Measurements from ENCODE around the gene TMEM198.
A peak's percentile ranks its signal among the peaks of the same experiment; 100 is the strongest.

Gene TMEM198

DNA sequence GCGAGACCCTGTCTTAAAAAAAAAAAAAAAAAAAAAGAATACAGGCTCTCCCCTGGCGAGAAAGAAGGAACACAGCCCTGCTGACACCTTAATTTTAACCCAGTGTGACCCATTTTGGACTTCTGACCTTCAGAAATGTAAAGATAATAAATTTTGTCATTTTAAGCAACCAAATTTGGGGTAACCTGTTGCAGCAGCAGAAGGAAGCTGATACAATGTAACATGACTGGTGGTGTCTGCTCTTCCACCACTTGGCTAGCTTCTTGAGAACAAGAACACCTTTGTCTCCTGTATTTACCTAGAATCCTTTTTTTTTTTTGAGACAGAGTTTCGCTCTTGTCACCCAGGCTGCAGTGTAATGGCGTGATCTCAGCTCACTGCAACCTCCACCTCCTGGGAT, 47.3 kb downstream of the TMEM198 start:
- DNase-seq = no peak

DNA sequence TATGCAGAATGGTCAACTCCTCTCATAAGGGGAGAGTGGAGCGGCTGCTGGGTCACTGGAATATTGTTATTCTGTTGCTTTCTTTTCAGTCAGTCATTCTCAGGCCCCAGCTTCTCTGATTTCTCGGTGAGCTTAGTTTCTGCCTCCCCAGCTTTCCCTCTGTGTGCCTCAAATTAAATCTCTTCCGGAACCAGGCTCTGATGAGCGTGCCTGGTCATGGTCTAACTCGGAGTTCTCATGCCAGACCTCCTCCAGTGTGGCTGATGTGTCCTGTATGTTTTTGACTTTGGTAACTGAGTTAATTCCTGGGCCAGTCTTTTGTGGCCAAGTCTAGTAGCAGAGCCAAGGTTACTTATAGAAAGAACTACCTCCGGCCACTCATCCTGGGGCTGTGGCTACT, 48.9 kb downstream of the TMEM198 start:
- DNase-seq = no peak

DNA sequence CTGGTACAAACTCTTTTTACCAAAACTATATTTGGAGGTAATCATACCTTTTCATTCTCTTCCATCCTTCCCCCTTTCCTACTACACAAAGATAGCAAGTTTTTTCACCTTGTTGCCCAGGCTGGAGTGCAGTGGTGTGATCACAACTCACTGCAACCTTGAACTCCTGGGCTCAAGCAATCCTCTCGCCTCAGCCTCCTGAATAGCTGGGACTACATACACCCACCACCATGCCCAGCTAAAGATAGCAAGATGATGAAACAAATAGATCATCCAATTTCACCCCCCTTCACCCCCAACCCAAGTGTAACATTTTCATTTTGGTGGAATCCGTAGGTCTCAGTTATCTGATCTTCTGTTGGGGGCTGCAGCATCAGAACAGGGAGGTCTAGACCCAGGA, 49.3 kb downstream of the TMEM198 start:
- no peak for DNase-seq

DNA sequence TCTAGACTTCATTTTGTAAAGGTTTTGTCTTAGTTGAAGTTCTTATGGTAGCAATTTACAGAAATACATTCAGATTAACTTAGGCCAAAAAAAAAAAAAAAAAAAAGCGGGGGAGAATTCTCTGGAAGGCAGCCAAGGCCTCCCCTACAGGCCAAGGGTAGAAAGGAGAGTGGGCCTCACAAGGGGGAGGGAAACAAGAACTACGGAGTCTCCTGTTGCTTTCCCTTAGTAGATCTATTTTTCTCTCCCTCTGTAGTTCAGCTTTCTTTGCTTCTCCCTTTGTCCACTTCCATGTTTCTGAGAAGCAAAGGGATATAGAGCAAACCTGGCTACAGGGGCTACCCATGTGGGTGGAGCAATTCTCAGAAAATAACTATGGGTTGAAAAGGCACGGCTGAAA, 51.4 kb downstream of the TMEM198 start:
- DNase-seq = peak; percentile 14

DNA sequence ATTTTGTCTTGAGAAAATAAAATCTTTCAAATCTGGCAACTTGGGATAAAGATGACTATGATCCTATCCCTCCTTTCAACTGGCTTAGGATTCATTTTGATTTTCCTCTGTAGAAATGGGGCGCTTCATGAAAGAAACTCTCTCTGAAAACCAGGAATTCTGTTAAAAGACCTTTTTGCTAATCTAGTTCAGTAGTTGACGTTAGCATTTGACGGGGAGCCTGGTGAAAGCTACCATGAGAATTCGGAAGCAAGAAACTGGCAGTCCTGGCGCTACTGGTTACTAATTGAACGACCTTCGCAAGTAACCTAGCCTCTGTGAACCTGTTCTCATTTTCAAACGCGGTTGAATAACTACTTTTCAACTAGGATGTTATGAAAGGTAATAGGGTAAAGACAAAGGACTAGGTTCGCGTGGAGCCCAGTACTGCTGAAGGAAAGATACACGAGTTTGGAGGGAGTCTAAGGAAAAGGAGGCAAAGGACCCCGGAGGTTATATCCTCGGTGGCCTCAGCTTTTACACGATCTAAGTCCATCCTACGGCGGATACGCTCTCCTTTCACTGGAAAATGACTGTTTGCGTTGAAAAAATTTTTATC, 53.2 kb downstream of the TMEM198 start:
- no peak for DNase-seq

DNA sequence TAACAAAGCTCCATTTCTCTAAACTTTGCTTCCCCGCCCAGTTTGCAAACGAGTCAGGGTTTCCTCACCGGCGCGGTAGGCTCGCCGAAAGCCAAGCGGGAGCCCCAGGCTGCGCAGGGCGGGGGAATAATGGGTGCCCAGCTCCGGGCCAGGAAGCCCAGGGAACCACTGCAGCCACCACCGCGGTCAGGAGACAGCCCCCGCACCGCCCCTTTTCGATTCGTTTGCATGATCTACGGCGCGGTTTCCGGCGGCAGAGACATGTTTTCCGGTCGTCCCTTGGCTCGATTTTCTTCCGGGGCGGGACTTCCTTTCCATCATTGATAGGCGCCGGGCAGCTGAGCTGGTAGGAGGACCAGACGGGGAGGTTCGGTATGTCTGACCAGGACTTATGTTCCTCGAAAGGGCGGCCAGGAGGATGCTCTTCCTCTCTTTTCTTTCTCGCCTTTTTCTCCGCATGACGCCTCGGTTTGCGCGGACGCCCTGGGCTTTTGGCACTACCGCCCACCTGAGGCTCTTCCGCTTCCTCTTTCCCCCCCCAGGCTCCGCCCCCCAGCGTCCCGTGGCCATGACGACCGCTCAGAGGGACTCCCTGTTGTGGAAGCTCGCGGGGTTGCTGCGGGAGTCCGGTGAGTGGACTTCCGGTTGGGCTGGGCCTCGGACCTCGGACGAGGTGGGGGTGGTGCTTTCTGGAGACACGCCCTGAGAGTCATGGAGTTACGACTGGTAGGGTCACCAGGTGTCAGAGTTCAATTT, 53.9 kb downstream of the TMEM198 start, which contains the start of gene STK11IP:
Gene STK11IP, plus strand, starts transcription at position 306 of the 756 bp plus-strand sequence. Its CDS starts 263 bp downstream, at position 569.
- DNase-seq = peak; percentile 97

DNA sequence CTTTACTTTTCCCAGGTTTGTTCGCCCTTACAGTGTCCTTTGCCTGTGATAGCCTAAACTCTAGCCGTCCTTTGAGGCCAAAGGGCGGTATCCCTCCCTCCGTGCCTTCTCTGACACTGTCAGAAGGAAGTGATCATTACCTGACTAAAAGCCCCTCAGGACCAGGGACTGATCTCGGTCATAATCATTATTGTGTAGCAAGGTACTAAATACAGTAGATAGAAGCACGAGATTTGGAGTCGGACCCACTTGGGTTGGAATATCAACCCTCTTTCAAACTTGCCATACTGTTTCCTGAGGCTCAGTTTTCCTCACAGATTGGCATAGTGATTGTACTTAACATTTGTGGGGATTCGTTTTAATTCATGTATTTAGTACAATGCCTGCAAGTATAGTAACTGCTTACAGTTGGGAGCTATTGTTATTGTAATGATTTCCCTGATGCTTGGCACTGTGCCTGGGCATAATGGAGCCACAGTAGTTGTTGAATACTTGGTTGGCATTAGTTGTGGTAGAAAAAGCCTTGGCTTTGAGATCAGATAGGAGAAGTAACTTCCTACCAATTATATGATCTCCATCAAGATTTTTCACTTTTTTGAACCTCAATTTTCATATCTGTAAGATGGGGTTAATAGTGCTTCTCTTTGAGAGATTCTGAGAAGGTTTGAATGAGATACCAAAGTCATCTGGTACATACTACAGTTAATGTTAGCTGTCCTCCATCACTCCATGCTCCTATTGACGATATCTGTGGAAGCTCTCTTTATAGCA, 54.7 kb downstream of the TMEM198 start:
- DNase-seq = peak; percentile 19

Data from fibroblast of skin of back (primary cell).